Neuron (in vitro differentiated cells): ENCODE data around the gene FAM83C.

Experiments
- H2AFZ ChIP-seq: one replicate; pipeline ENCODE4 v1.6.1; 2013; ENCODE audit warnings: low read depth, mild to moderate bottlenecking, inconsistent platforms, low read length, moderate library complexity
- H3K27me3 ChIP-seq: one replicate; pipeline ENCODE4 v1.6.1; 2013; ENCODE audit warnings: low read length; ENCODE audit not compliant: insufficient read depth
- H3K36me3 ChIP-seq: one replicate; pipeline ENCODE4 v1.6.1; 2013; ENCODE audit warnings: low read length; ENCODE audit not compliant: insufficient read depth
- H3K4me1 ChIP-seq: one replicate; pipeline ENCODE4 v1.6.1; 2013; ENCODE audit warnings: low read length; ENCODE audit not compliant: insufficient read depth
- H3K4me3 ChIP-seq: 2 replicates; pipeline ENCODE4 v1.5.1; 2013; ENCODE audit warnings: mild to moderate bottlenecking, low read length, moderate library complexity
- H3K9me3 ChIP-seq: one replicate; pipeline ENCODE4 v1.6.1; 2013; ENCODE audit warnings: low read length

FAM83C gene

DNA sequence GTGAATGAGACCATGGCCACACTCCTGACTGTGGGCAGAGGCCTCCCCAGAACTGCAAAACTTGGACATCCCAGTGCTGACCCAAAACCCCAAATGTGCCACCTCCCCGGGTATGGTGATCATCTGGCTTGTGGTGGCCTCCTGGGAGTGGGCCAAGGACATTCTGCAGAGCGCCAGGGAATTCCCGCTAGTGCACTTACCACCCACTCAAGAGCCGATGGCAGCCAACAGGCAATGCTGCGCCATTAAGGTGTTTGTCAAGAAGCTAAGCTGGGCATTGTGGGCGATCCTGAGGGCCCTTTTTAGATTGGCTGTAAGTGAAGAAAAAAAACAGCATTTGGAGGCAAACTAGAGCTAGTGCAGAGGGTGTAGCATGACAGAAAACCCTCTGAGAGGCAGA lies 56.3 kb downstream of the FAM83C start:
- Histone ChIP-seq H3K9me3 (no peaks in the 10 kb centered on the region), H3K4me3 (no peak overlapping the region), H3K4me1 (no peaks in the 10 kb centered on the region), H3K36me3 (no peaks in the 10 kb centered on the region), H2AFZ (no peak overlapping the region), H3K27me3 (no peaks in the 10 kb centered on the region)
